ENCODE data around the gene LEFTY1. TPM values are rescaled to one million over a fixed set of nuclear protein-coding genes. Genes with fewer than 3 reads are reported as not detected.
"Not testable (repeated sequence)": the region's sequence is repeated elsewhere in the genome, so short reads cannot be mapped to it uniquely, and the experiment has no call there.

Gene LEFTY1
- polyA plus RNA-seq, 3 donors: 0.13 TPM; not detected in 2

GRCh38 chr1:225931270-225932136, 42.6 kb upstream of the LEFTY1 start:
- no peak overlapping the region for H3K4me3 Mint-ChIP-seq
- intact Hi-C loops (cut with micrococcal nuclease): no loop called here
- no peak overlapping the region for H3K4me3 ChIP-seq (replicated peaks in 1 of 3; ENCODE audit: low read depth in 2 of 3, low read length in 3 of 3)
- H3K9me3 Mint-ChIP-seq: no peaks in the 10 kb centered on the region
- H3K4me1 ChIP-seq (ENCODE audit: control insufficient read depth in 1 of 2, insufficient read depth in 2 of 2, low read length in 2 of 2): no peaks in the 10 kb centered on the region
- no peak for DNase-seq
- no peaks in the 10 kb centered on the region for H3K36me3 Mint-ChIP-seq
- no peak overlapping the region for H2AFZ ChIP-seq (ENCODE audit: insufficient read depth, low read depth, low read length, poor library complexity, severe bottlenecking)
- peaks cover 3% of the 10 kb centered on the region for H3K4me1 Mint-ChIP-seq
- H3K9ac ChIP-seq (ENCODE audit: insufficient read depth, low read length, poor library complexity, severe bottlenecking): no peak overlapping the region
- H3K27me3 Mint-ChIP-seq (ENCODE audit: low read depth in 3 of 3): peaks cover 0 to 5% (median 2%) of the 10 kb centered on the region in 3 donors
- 100% methylated on average over 2 of the region's 5 CpGs for WGBS (ENCODE audit: insufficient coverage)
- TF ChIP-seq, protein P1, sequence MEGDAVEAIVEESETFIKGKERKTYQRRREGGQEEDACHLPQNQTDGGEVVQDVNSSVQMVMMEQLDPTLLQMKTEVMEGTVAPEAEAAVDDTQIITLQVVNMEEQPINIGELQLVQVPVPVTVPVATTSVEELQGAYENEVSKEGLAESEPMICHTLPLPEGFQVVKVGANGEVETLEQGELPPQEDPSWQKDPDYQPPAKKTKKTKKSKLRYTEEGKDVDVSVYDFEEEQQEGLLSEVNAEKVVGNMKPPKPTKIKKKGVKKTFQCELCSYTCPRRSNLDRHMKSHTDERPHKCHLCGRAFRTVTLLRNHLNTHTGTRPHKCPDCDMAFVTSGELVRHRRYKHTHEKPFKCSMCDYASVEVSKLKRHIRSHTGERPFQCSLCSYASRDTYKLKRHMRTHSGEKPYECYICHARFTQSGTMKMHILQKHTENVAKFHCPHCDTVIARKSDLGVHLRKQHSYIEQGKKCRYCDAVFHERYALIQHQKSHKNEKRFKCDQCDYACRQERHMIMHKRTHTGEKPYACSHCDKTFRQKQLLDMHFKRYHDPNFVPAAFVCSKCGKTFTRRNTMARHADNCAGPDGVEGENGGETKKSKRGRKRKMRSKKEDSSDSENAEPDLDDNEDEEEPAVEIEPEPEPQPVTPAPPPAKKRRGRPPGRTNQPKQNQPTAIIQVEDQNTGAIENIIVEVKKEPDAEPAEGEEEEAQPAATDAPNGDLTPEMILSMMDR (IDR thresholded peaks at IDR 0.05): no peak
- no peak overlapping the region for H3K4me2 ChIP-seq (replicated peaks; ENCODE audit: extremely low read depth, low read length, poor library complexity, severe bottlenecking)
- peak overlapping the region in 2 of 7 donors; percentile 16 to 55 for H3K27ac Mint-ChIP-seq
- no peaks in the 10 kb centered on the region for H3K27me3 ChIP-seq (ENCODE audit: control insufficient read depth in 2 of 2, insufficient read depth in 2 of 2, low read length in 2 of 2)
- no peak overlapping the region for H3K27ac ChIP-seq (ENCODE audit: low read depth in 1 of 2, low read length in 2 of 2)
- no peaks in the 10 kb centered on the region for H3K36me3 ChIP-seq (replicated peaks in 1 of 2; ENCODE audit: control insufficient read depth in 1 of 2, insufficient read depth in 2 of 2, low read length in 2 of 2)
- no peaks in the 10 kb centered on the region for H3K79me2 ChIP-seq (ENCODE audit: insufficient read depth, low read length)
- H3K9me3 ChIP-seq (replicated peaks in 1 of 2; ENCODE audit: control insufficient read depth in 1 of 2, insufficient read depth in 1 of 2, low read length in 2 of 2): no peaks in the 10 kb centered on the region
- no peaks in the 10 kb centered on the region for H4K20me1 ChIP-seq (ENCODE audit: insufficient read depth, low read length)

DNA sequence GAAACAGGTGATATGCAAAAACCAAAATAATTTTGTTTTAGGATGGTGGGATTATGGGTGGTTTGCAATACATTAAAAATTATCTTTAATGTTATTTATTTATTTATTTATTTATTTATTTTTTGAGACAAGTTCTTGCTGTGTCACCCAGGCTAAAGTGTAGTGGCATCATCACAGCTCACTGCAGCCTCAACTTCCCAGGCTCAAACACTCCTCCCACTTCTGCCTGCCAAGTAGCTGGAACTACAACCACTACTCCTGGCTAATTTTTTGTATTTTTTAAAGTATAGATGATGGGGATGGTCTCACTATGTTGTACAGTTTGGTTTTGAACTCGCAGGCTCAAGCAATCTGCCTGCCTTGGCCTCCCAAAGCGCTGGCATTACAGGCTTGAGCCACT, 41.6 kb upstream of the LEFTY1 start:
- H3K9me3 Mint-ChIP-seq: no peaks in the 10 kb centered on the region
- Histone ChIP-seq H3K4me2 (replicated peaks; ENCODE audit: extremely low read depth, low read length, poor library complexity, severe bottlenecking) (no peak overlapping the region), H3K27me3 (ENCODE audit: control insufficient read depth in 2 of 2, insufficient read depth in 2 of 2, low read length in 2 of 2) (no peaks in the 10 kb centered on the region), H3K4me3 (replicated peaks in 1 of 3; ENCODE audit: low read depth in 2 of 3, low read length in 3 of 3) (no peak overlapping the region), H2AFZ (ENCODE audit: insufficient read depth, low read depth, low read length, poor library complexity, severe bottlenecking) (no peak overlapping the region), H4K20me1 (ENCODE audit: insufficient read depth, low read length) (no peaks in the 10 kb centered on the region), H3K36me3 (replicated peaks in 1 of 2; ENCODE audit: control insufficient read depth in 1 of 2, insufficient read depth in 2 of 2, low read length in 2 of 2) (no peaks in the 10 kb centered on the region), H3K79me2 (ENCODE audit: insufficient read depth, low read length) (no peaks in the 10 kb centered on the region), H3K9me3 (replicated peaks in 1 of 2; ENCODE audit: control insufficient read depth in 1 of 2, insufficient read depth in 1 of 2, low read length in 2 of 2) (no peaks in the 10 kb centered on the region), H3K4me1 (ENCODE audit: control insufficient read depth in 1 of 2, insufficient read depth in 2 of 2, low read length in 2 of 2) (no peaks in the 10 kb centered on the region), H3K9ac (ENCODE audit: insufficient read depth, low read length, poor library complexity, severe bottlenecking) (no peak overlapping the region), H3K27ac (ENCODE audit: low read depth in 1 of 2, low read length in 2 of 2) (no peak overlapping the region)
- H3K27me3 Mint-ChIP-seq (ENCODE audit: low read depth in 3 of 3): peaks cover 0 to 5% (median 2%) of the 10 kb centered on the region in 3 donors
- WGBS (ENCODE audit: insufficient coverage): no CpG with 5 or more reads among the region's 2 CpGs
- intact Hi-C loops (cut with micrococcal nuclease): no loop called here
- H3K4me1 Mint-ChIP-seq: peaks cover 4% of the 10 kb centered on the region
- DNase-seq: no peak
- H3K27ac Mint-ChIP-seq: no peak overlapping the region
- TF ChIP-seq, protein P1 (IDR thresholded peaks at IDR 0.05): no peak
- H3K4me3 Mint-ChIP-seq: no peak overlapping the region
- no peaks in the 10 kb centered on the region for H3K36me3 Mint-ChIP-seq

GRCh38 chr1:225929462-225929861, 40.5 kb upstream of the LEFTY1 start:
- H3K27me3 ChIP-seq (ENCODE audit: control insufficient read depth in 2 of 2, insufficient read depth in 2 of 2, low read length in 2 of 2); H3K36me3 Mint-ChIP-seq; H3K4me2 ChIP-seq (replicated peaks; ENCODE audit: extremely low read depth, low read length, poor library complexity, severe bottlenecking); H3K79me2 ChIP-seq (ENCODE audit: insufficient read depth, low read length); H3K4me1 Mint-ChIP-seq; H3K9me3 Mint-ChIP-seq; H3K9me3 ChIP-seq (replicated peaks in 1 of 2; ENCODE audit: control insufficient read depth in 1 of 2, insufficient read depth in 1 of 2, low read length in 2 of 2); H3K9ac ChIP-seq (ENCODE audit: insufficient read depth, low read length, poor library complexity, severe bottlenecking); intact Hi-C loops (cut with micrococcal nuclease); H3K27ac Mint-ChIP-seq; H3K4me1 ChIP-seq (ENCODE audit: control insufficient read depth in 1 of 2, insufficient read depth in 2 of 2, low read length in 2 of 2); H3K27me3 Mint-ChIP-seq (ENCODE audit: low read depth in 3 of 3); H2AFZ ChIP-seq (ENCODE audit: insufficient read depth, low read depth, low read length, poor library complexity, severe bottlenecking); H3K4me3 ChIP-seq (replicated peaks in 1 of 3; ENCODE audit: low read depth in 2 of 3, low read length in 3 of 3); DNase-seq; H3K27ac ChIP-seq (ENCODE audit: low read depth in 1 of 2, low read length in 2 of 2); H4K20me1 ChIP-seq (ENCODE audit: insufficient read depth, low read length); H3K36me3 ChIP-seq (replicated peaks in 1 of 2; ENCODE audit: control insufficient read depth in 1 of 2, insufficient read depth in 2 of 2, low read length in 2 of 2); H3K4me3 Mint-ChIP-seq: not testable (repeated sequence)
- no CpG with 5 or more reads among the region's 3 CpGs for WGBS (ENCODE audit: insufficient coverage)

Measured in CD14-positive monocyte (primary cell).